ENCODE measurements around the gene FLNB.

- TF ChIP-seq POLR2A (IDR thresholded peaks at IDR 0.05; ENCODE audit: low read length) (no peak), GATA1 (IDR thresholded peaks at IDR 0.05; ENCODE audit: low read depth, low read length) (no peak)
Observed at GRCh38 chr3:58209933-58210332, 201.7 kb downstream of the FLNB start.
